ENCODE measurements around the gene AHNAK. TPM values are rescaled to one million over a fixed set of nuclear protein-coding genes. Genes with fewer than 3 reads are reported as not detected.

The AHNAK gene
- total RNA-seq, 1 donor from 2014 or later = 14.9 TPM

GRCh38 chr11:62487136-62487535 is 59.5 kb downstream of the AHNAK start:
- Mint-ChIP-seq H3K4me1 (peaks cover 12% of the 10 kb centered on the region), H3K27me3 (ENCODE audit: insufficient read depth, low read depth) (peaks cover 27% of the 10 kb centered on the region), H3K9me3 (peaks cover 2% of the 10 kb centered on the region), H3K4me3 (no peak overlapping the region), H3K36me3 (no peaks in the 10 kb centered on the region), H3K27ac (peak overlapping the region; percentile 82)
- no peaks in the 10 kb centered on the region for H3K9me3 ChIP-seq (ENCODE audit: low read depth)
- peak overlapping the region; percentile 42 for H2AFZ ChIP-seq (replicated peaks)
- H3K9ac ChIP-seq = no peak overlapping the region
- no peak for DNase-seq (ENCODE audit: low spot score)
- no peaks in the 10 kb centered on the region for H3K27me3 ChIP-seq
- H3K36me3 ChIP-seq = no peaks in the 10 kb centered on the region
- no peak overlapping the region for H3K27ac ChIP-seq
- H3F3A ChIP-seq (ENCODE audit: low read depth) = no peaks in the 10 kb centered on the region
- no peaks in the 10 kb centered on the region for H3K79me2 ChIP-seq (ENCODE audit: low read depth)
- TF ChIP-seq CTCF (IDR thresholded peaks at IDR 0.05) = no peak
- TF ChIP-seq EZH2 (IDR thresholded peaks at IDR 0.05) = no peak
- no peak for TF ChIP-seq EZH2phosphoT487 (IDR thresholded peaks at IDR 0.05)
- H4K20me1 ChIP-seq (ENCODE audit: low read depth) = no peaks in the 10 kb centered on the region
- no peak overlapping the region for H3K4me2 ChIP-seq
- no peak overlapping the region for H3K4me3 ChIP-seq
- no peaks in the 10 kb centered on the region for H3K4me1 ChIP-seq

- H3F3A ChIP-seq (ENCODE audit: low read depth) = peaks cover 4% of the 10 kb centered on the region
- Mint-ChIP-seq H3K4me3 (no peak overlapping the region), H3K4me1 (peaks cover 28% of the 10 kb centered on the region), H3K36me3 (no peaks in the 10 kb centered on the region), H3K27ac (peak overlapping the region; percentile 92), H3K27me3 (ENCODE audit: insufficient read depth, low read depth) (peaks cover 20% of the 10 kb centered on the region), H3K9me3 (peaks cover 2% of the 10 kb centered on the region)
- DNase-seq (ENCODE audit: low spot score) = no peak
- no peak overlapping the region for H3K4me3 ChIP-seq
- no peaks in the 10 kb centered on the region for H3K27me3 ChIP-seq
- H3K27ac ChIP-seq = no peak overlapping the region
- no peaks in the 10 kb centered on the region for H3K9me3 ChIP-seq (ENCODE audit: low read depth)
- peaks cover 5% of the 10 kb centered on the region for H3K4me1 ChIP-seq
- H3K4me2 ChIP-seq = no peak overlapping the region
- no peak overlapping the region for H2AFZ ChIP-seq (replicated peaks)
- H3K36me3 ChIP-seq = no peaks in the 10 kb centered on the region
- TF ChIP-seq EZH2 (IDR thresholded peaks at IDR 0.05) (no peak), EZH2phosphoT487 (IDR thresholded peaks at IDR 0.05) (no peak), CTCF (IDR thresholded peaks at IDR 0.05) (no peak)
- H4K20me1 ChIP-seq (ENCODE audit: low read depth) = no peaks in the 10 kb centered on the region
- no peak overlapping the region for H3K9ac ChIP-seq
- H3K79me2 ChIP-seq (ENCODE audit: low read depth) = no peaks in the 10 kb centered on the region
Observed at GRCh38 chr11:62484352-62484751, 62.3 kb downstream of the AHNAK start.

- H3K27me3 Mint-ChIP-seq (ENCODE audit: insufficient read depth, low read depth) = peaks cover 17% of the 10 kb centered on the region
- no peak overlapping the region for H3K9ac ChIP-seq
- H3K9me3 Mint-ChIP-seq = peaks cover 2% of the 10 kb centered on the region
Observed at GRCh38 chr11:62482753-62483152, 63.9 kb downstream of the AHNAK start.

More at GRCh38 chr11:62482753-62483152, 63.9 kb downstream of the AHNAK start:
- DNase-seq (ENCODE audit: low spot score) = no peak
- H3K79me2 ChIP-seq (ENCODE audit: low read depth) = no peaks in the 10 kb centered on the region
- Mint-ChIP-seq H3K27ac (no peak overlapping the region), H3K4me3 (no peak overlapping the region), H3K36me3 (no peaks in the 10 kb centered on the region), H3K4me1 (peaks cover 26% of the 10 kb centered on the region)
- no peak overlapping the region for H3K27ac ChIP-seq
- peaks cover 10% of the 10 kb centered on the region for H3K4me1 ChIP-seq
- TF ChIP-seq EZH2 (IDR thresholded peaks at IDR 0.05) = no peak
- no peak for TF ChIP-seq CTCF (IDR thresholded peaks at IDR 0.05)
- TF ChIP-seq EZH2phosphoT487 (IDR thresholded peaks at IDR 0.05) = no peak
- H3K36me3 ChIP-seq = no peaks in the 10 kb centered on the region
- no peaks in the 10 kb centered on the region for H3K9me3 ChIP-seq (ENCODE audit: low read depth)
- no peak overlapping the region for H3K4me3 ChIP-seq
- H3K4me2 ChIP-seq = no peak overlapping the region
- H4K20me1 ChIP-seq (ENCODE audit: low read depth) = no peaks in the 10 kb centered on the region
- H2AFZ ChIP-seq (replicated peaks) = peak overlapping the region; percentile 12
- H3K27me3 ChIP-seq = no peaks in the 10 kb centered on the region
- H3F3A ChIP-seq (ENCODE audit: low read depth) = peaks cover 4% of the 10 kb centered on the region
